M059J (cell line): Measurements from ENCODE around the gene THTPA. TPM values are rescaled to one million over a fixed set of nuclear protein-coding genes. Genes with fewer than 3 reads are reported as not detected.
A peak's percentile ranks its signal among the peaks of the same experiment; 100 is the strongest.

Experiments
- DNase-seq: peaks from one replicate; pipeline ENCODE4 v3.0.0-alpha.2; 2012; ENCODE audit warnings: low read depth
- total RNA-seq: library from RNA; depleted of rRNA; stranded (reverse); fragments of >200 nt; shearing (Covaris generic); gene quantifications from 2 replicates; pipeline ENCODE4 v1.2.3, GENCODE V29; 2014; rRNA removed

THTPA gene, protein sequence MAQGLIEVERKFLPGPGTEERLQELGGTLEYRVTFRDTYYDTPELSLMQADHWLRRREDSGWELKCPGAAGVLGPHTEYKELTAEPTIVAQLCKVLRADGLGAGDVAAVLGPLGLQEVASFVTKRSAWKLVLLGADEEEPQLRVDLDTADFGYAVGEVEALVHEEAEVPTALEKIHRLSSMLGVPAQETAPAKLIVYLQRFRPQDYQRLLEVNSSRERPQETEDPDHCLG
- total RNA-seq, result 7.1 and 18.1 TPM in 2 replicates

DNA sequence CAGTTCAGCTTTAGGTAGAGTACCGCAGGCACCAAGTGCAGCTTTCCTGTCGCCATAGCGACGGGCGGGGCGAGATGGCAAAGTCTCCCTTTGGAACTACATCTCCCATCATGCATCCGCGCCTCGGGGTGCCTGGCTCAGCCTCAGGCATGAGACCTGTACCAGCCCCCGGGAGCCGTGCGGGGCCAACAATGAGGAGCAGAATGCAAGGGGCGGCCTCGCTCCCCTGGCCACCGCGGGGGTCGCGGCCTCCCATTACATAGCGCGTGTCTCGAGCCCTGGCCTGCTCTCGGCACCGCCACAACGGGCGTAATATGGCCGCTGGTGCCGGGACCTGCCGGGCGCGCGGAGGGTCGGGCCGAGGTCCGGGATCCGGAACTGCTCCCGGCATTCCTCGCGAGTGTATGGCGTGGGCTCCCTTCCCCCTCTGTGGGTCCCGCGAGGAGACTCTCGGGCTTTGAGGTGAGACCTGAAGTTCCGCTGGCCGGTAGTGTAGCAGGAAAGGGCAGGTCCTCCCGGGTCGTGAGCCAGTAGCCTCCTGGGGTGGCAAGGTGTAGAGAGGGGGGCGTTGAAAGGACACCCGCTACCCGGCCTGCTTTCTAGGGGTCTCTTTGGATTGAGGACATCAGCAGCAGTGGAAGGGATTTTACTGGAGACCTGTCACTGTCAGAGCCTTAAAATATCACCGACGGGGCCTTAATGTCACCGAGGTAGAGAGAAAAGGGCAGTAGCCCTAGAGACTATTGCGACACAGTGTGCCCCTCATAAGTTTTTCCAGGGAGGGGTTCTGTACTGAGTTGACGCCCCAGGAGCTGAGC lies at the start of gene THTPA:
THTPA (plus strand) TSS at position 390 of the 818 bp plus-strand sequence. CDS start 487 bp downstream, outside the sequence.
- peak; percentile 90 for DNase-seq

- DNase-seq, result no peak
Measured at GRCh38 chr14:23512156-23512555, 43.9 kb upstream of the THTPA start.

- DNase-seq, result no peak
Measured at GRCh38 chr14:23513005-23513817, 42.9 kb upstream of the THTPA start.

GRCh38 chr14:23513818-23514643 lies 42.0 kb upstream of the THTPA start:
- no peak for DNase-seq

DNA sequence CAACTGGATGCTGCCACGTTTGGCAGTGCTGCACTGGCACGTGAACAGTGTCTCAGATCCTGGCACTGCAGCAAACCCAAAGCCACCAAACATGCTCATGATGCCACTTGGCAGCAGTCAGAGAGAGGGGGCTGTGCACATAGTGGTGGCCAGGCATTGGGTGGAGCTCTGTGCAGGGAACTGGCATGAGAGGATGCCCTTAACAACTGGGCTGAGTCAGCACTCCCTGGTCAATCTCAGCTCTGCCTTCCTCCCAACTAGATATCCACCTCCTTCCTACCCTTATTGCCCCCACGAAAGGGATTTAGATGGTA lies 41.5 kb upstream of the THTPA start:
- no peak for DNase-seq

DNA sequence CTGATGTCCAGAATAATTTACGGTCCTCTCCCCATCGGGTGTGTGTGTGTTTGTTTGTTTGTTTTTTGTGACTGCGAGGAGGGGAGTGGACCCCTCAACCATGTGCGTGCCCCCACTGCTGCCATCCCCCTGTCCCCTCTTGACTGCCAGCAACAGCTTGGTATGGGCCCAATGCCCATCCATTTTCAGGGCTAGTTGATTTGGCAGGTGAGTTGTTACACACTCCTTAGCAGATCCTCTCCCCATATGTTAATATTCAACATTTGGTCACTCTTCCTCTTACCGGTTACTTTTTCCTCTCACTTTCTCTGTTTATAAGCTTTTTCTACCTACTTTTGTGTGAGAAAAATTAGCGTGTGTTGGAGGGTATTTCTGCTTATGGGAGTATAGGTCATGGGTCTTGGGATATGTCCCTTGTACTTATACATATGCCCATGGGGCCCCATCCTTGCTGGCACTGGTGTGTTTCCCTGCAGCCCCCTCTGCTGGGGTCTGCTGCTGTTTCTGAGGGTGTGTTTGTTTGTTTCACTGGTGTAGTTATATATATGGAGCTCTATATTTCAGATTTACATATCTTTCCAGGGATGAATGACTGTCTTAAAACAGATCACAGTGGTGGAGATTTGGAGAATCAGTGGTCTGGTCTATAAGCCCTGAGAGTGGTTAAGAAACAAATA lies 38.3 kb upstream of the THTPA start:
- DNase-seq, result no peak

GRCh38 chr14:23518709-23519108 lies 37.4 kb upstream of the THTPA start:
- DNase-seq, result no peak

- DNase-seq, result no peak
Measured at GRCh38 chr14:23520899-23521533, 35.1 kb upstream of the THTPA start.

GRCh38 chr14:23521785-23522640 lies 34.1 kb upstream of the THTPA start:
- DNase-seq, result no peak

DNA sequence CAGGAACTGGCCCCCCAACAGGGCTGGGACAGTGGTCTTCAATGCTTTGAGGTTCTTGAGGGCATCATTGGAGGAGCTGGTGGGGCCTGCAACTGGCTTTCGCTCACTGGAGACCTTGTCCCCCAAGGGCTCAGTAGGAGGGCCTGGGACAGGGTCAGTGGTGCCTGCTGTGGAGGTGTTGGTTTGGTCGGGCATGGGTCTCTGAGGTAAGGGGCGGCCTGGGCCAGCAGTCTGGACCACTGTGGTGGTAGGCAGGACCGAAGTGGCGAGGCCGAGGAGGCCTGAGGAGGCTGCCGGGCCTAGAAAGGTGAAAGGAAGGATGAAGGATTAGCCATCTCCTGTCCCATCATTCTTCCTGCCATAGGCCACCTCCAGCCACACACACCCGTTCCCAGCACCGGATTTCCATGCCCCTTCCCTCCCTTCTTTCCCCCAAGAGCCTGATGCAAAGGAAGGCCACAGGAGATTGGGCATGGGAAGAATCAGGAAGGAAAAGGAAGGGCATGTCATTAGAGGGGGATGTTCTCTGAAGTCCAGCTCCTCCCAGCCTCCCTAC lies 33.4 kb upstream of the THTPA start:
- DNase-seq, result no peak

DNA sequence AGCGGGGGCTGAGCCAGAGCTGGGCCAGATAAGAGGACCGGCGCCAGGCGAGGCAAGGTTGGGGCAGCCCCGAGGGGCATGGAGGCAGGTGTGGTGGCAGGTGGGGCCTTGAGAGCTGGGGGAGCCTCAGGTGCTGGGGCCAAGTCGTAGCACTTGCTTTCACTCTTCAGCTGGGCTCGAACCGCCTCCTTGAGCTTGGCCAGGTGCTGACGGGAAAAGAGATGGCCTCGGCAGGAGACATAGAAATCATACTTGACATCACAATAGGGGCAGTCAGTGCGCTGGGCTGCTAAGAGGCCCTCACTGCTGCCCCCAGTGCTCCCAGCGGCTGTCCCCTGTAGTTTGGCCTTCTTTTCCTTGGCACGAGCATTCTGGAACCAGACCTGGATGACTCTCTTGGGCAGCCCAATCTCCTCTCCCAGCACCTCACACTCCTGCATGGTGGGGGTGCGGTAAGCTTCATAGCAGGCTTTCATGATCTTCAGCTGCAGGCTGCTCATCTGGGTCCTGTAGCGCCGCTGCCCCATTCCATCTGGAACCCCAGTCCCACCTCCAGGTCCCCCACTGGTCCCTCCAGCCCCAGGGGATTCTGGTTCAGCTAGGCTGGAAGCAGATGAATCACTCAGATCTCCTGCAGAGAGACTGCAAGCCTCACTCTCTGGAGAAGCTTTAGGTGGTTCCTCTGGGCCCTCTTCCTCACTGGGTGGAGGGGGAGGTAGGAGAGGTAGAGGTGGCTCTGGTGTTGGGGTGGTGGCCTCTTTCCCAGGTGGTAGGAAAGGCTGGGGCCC lies 32.6 kb upstream of the THTPA start:
- DNase-seq, result no peak

DNA sequence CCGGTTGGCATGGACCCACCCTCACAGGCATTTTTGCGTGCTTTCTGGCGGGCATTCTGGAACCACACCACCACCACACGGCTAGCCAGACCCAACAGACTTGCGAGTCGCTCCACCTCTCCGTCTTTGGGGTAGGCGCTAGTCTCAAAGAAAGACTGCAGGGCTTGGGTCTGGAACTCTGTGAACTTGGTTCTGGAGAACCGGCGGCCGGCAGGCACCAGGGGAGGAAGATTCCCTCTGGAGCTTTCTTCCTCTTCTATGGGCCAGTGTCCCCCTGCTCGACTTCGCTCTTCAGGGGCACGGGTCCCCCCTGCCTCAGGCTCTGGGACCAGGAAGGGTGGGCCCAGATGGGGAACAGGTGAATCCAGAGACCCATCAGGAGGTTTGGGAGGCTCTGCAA lies 31.1 kb upstream of the THTPA start:
- no peak for DNase-seq

DNA sequence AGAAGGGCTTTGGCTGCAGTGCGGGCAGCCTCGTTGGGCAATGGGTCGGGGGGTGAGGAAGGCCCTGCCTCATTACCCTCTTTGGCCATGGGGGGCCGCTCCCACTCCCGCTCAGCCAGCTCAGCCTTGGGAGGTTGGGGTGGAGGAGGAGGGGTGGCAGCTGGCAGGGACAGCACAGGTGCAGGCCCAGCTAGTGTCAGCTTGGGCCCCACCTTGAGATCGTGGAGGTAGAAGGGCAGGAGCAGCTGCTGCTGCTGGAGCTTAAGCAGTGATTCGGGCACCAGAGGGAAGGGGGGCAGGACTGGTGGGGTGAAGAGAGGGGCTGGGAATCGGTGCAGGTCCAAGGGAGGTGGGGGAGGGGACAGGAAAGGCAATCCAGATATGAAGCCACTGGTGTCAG lies 30.5 kb upstream of the THTPA start:
- no peak for DNase-seq

GRCh38 chr14:23528555-23528954 lies 27.5 kb upstream of the THTPA start:
- DNase-seq, result no peak

GRCh38 chr14:23529016-23529415 lies 27.1 kb upstream of the THTPA start:
- DNase-seq, result no peak

DNA sequence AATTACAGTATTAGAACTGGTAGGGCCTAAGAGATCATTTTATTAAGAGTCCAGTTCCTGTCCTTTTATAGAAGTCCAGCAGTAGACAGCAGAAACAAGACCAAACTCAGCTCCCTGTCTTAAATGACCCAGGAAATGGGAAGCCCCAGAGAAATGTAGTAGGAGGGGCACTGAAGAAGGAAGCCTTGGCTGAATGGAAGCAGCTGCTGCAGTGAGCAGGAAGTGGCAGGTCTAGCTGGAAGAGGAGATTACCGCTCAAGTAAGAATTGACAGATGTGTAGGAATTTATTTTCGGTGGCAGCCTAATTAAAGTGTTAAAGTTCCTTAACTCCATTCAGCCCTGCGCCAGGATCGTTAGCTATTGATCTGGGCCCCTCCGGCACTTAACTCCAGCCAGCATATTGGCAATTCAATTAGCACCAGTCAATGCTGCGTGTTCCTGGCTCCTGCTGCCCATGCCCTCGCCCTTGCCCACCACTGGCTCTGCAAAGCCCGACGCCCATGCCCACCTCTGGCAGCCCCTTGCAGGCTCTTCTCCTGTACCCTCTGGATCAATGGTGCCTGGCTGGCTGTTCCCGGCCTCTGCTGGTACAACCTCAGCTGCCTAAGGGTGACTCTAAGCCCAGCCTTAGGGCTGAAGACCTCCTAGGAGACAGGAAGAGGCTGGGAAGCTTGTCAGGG lies 25.6 kb upstream of the THTPA start:
- DNase-seq, result no peak

DNA sequence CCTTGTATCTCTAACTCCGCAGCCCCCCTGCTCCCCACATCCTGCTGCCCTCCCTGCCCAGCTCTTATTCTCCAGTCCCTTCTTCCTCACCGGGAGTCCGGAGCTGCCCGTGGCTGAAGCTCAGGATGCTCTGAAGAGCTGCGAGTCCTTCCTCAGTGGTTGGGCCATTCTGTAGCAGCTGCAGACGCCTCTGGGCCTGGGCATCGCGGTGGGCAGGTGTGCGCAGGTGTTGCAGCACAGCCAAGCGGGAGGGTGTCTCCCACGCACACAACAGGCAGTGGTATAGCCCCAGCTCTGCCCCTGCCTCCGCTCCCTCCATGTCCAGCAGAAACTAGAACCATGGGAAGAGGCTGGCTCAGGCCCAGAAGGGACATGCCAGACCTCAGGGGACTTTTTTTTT lies 24.7 kb upstream of the THTPA start:
- no peak for DNase-seq

DNA sequence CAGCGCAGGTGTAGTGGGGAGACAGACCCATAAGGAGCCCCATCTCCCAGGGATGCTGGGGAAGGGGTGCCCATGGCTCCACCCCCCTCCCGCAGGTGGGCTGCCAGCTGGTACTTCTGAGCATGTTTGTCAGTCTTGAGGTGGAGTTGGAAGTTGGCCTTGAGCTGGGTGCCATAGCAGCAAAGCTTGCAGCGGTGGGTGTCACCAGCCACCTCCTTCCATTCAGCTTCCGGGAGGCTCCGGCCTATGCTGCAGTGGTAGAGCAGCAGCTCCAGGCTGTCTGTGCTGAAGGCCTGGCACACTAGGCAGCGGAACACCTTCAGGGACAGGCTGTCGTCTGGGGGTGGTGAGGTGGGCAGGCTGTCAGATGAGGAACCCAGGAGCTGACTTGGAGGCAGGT lies 23.4 kb upstream of the THTPA start:
- DNase-seq, result no peak
